ENCODE measurements around the gene LARP4B. TPM values are rescaled to one million over a fixed set of nuclear protein-coding genes. Genes with fewer than 3 reads are reported as not detected.

The LARP4B gene
- total RNA-seq, 2 experiments from 2014 or later = 101 to 104 TPM

- ATAC-seq = no peak
- CTCF ChIA-PET = no interaction called here
- intact Hi-C loops (cut with micrococcal nuclease) = no loop called here
- Mint-ChIP-seq H3K9me3 (peaks cover 3% of the 10 kb centered on the region), H3K4me3 (no peak overlapping the region), H3K4me1 (ENCODE audit: low read depth) (peaks cover 6% of the 10 kb centered on the region), H3K27ac (no peak overlapping the region), H3K36me3 (ENCODE audit: low read depth) (no peaks in the 10 kb centered on the region), H3K27me3 (peaks cover 8% of the 10 kb centered on the region)
- no peak for DNase-seq
- POLR2A ChIA-PET = no interaction called here
- no peak for TF ChIP-seq CTCF (IDR thresholded peaks at IDR 0.05)
Observed at GRCh38 chr10:964988-965417, 33.5 kb upstream of the LARP4B start.

- intact Hi-C loops (cut with micrococcal nuclease) = no loop called here
- POLR2A ChIA-PET = no interaction called here
- CTCF ChIA-PET = no interaction called here
- Mint-ChIP-seq H3K27me3 (peaks cover 11% of the 10 kb centered on the region), H3K4me3 (no peak overlapping the region), H3K9me3 (peaks cover 3% of the 10 kb centered on the region), H3K4me1 (ENCODE audit: low read depth) (peaks cover 6% of the 10 kb centered on the region), H3K36me3 (ENCODE audit: low read depth) (no peaks in the 10 kb centered on the region), H3K27ac (no peak overlapping the region)
- no peak for ATAC-seq
- TF ChIP-seq CTCF (IDR thresholded peaks at IDR 0.05) = no peak
- no peak for DNase-seq
Observed at GRCh38 chr10:964321-964987, 32.9 kb upstream of the LARP4B start.

GRCh38 chr10:963655-964054 is 32.1 kb upstream of the LARP4B start:
- Mint-ChIP-seq H3K9me3 (peaks cover 3% of the 10 kb centered on the region), H3K27me3 (peaks cover 8% of the 10 kb centered on the region), H3K36me3 (ENCODE audit: low read depth) (no peaks in the 10 kb centered on the region), H3K4me3 (no peak overlapping the region), H3K27ac (no peak overlapping the region), H3K4me1 (ENCODE audit: low read depth) (peaks cover 6% of the 10 kb centered on the region)
- ChIA-PET POLR2A (no interaction called here), CTCF (no interaction called here)
- DNase-seq (no peak), ATAC-seq (no peak)
- TF ChIP-seq CTCF (IDR thresholded peaks at IDR 0.05) = no peak
- intact Hi-C loops (cut with micrococcal nuclease) = no loop called here

GRCh38 chr10:963186-963585 is 31.7 kb upstream of the LARP4B start:
- ATAC-seq = no peak
- peaks cover 4% of the 10 kb centered on the region for H3K27me3 Mint-ChIP-seq
- POLR2A ChIA-PET = no interaction called here
- H3K4me3 Mint-ChIP-seq = no peak overlapping the region
- intact Hi-C loops (cut with micrococcal nuclease) = no loop called here
- CTCF ChIA-PET = no interaction called here
- no peak for DNase-seq
- peaks cover 3% of the 10 kb centered on the region for H3K9me3 Mint-ChIP-seq
- no peaks in the 10 kb centered on the region for H3K36me3 Mint-ChIP-seq (ENCODE audit: low read depth)
- H3K27ac Mint-ChIP-seq = no peak overlapping the region
- H3K4me1 Mint-ChIP-seq (ENCODE audit: low read depth) = peaks cover 6% of the 10 kb centered on the region
- TF ChIP-seq CTCF (IDR thresholded peaks at IDR 0.05) = no peak

GRCh38 chr10:962342-962741 is 30.8 kb upstream of the LARP4B start:
- ChIA-PET CTCF (no interaction called here), POLR2A (interaction anchor here (0.6 kb wide), 1 partner anchor 19 kb away, joined by 3 read pairs; no protein-coding TSS in a partner anchor)
- Mint-ChIP-seq H3K27ac (no peak overlapping the region), H3K27me3 (peaks cover 4% of the 10 kb centered on the region), H3K9me3 (peaks cover 3% of the 10 kb centered on the region), H3K36me3 (ENCODE audit: low read depth) (no peaks in the 10 kb centered on the region), H3K4me3 (no peak overlapping the region), H3K4me1 (ENCODE audit: low read depth) (peaks cover 5% of the 10 kb centered on the region)
- intact Hi-C loops (cut with micrococcal nuclease) = no loop called here
- DNase-seq = no peak
- ATAC-seq = no peak
- no peak for TF ChIP-seq CTCF (IDR thresholded peaks at IDR 0.05)

Data from activated CD8-positive, alpha-beta T cell treated with anti-CD3 and anti-CD28 coated beads for 36 hours (primary cell).